Vagina (tissue), 2 donors: ENCODE data around the gene SNRK. TPM values are rescaled to one million over a fixed set of nuclear protein-coding genes. Genes with fewer than 3 reads are reported as not detected.

Experiments
- DNase-seq, 2 donors: peaks; one replicate each; pipeline ENCODE4 v3.0.0-alpha.2; 2017; ENCODE audit errors: extremely low spot score in 2 of 2
- H3K27ac ChIP-seq: fragments of 200-600 bp; sonication (generic); one replicate; pipeline ENCODE4 v1.5.1; 2019
- H3K27me3 ChIP-seq: fragments of 200-600 bp; sonication (generic); one replicate; pipeline ENCODE4 v1.5.1; 2019
- H3K36me3 ChIP-seq, 2 donors: fragments of 200-600 bp; sonication (generic); one replicate each; pipeline ENCODE4 v1.5.1; 2017 to 2019
- H3K4me1 ChIP-seq: fragments of 200-600 bp; sonication (generic); one replicate; pipeline ENCODE4 v1.5.1; 2019
- H3K4me3 ChIP-seq, 2 donors: fragments of 200-600 bp; sonication (generic); 1 replicate in 1 of 2; 2 replicates in 1 of 2; pipeline ENCODE4 v1.5.1; 2016 to 2019
- H3K9me3 ChIP-seq: fragments of 200-600 bp; sonication (generic); one replicate; pipeline ENCODE4 v1.5.1; 2019
- CTCF ChIP-seq, 3 experiments: fragments of 450-650 bp in 2 of 3; fragments of 200-600 bp in 1 of 3; sonication (generic) in 1 of 3; IDR thresholded peaks; one replicate each; pipeline ENCODE4 v1.5.1; 2017 to 2019; ENCODE audit warnings: antibody characterized with exemption in 3 of 3, mild to moderate bottlenecking in 2 of 3, moderate library complexity in 2 of 3
- POLR2A ChIP-seq, 2 donors: fragments of 450-650 bp; IDR thresholded peaks; one replicate each; pipeline ENCODE4 v1.6.1; 2017; ENCODE audit warnings: antibody characterized with exemption in 2 of 2, mild to moderate bottlenecking in 2 of 2, moderate library complexity in 2 of 2
- POLR2AphosphoS5 ChIP-seq, 2 donors: sonication (generic); formaldehyde crosslinking; IDR thresholded peaks; one replicate each; pipeline ENCODE4 v1.9.0; 2017; ENCODE audit warnings: antibody characterized with exemption in 2 of 2, mild to moderate bottlenecking in 2 of 2, low read depth in 1 of 2; ENCODE audit not compliant: insufficient read depth in 1 of 2
- intact Hi-C: fragments of 100-400 bp; cut with DNase I; formaldehyde crosslinking; loops from one replicate; pipeline ENCODE4 v1.15.1; 2023
- total RNA-seq: library from RNA; depleted of rRNA; stranded (reverse); fragments of >200 nt; gene quantifications from one replicate; pipeline ENCODE4 v1.2.3, GENCODE V29; 2016

SNRK gene
- total RNA-seq, 1 donor from 2014 or later = 97.0 TPM

- H3K27me3 ChIP-seq = no peaks in the 10 kb centered on the region
- TF ChIP-seq POLR2A (IDR thresholded peaks at IDR 0.05) (no peak), CTCF (IDR thresholded peaks at IDR 0.05) (no peak), POLR2AphosphoS5 (IDR thresholded peaks at IDR 0.05; ENCODE audit: insufficient read depth in 1 of 2, low read depth in 1 of 2) (no peak)
- no peaks in the 10 kb centered on the region for H3K9me3 ChIP-seq
- DNase-seq = no peak
- no peaks in the 10 kb centered on the region for H3K36me3 ChIP-seq
- intact Hi-C loops = no loop called here
- no peak overlapping the region for H3K4me3 ChIP-seq
- peaks cover 16% of the 10 kb centered on the region for H3K4me1 ChIP-seq
- H3K27ac ChIP-seq = no peak overlapping the region
Observed at GRCh38 chr3:43249405-43249804, 36.9 kb upstream of the SNRK start.

GRCh38 chr3:43253294-43253693 is 33.0 kb upstream of the SNRK start:
- H3K9me3 ChIP-seq = no peaks in the 10 kb centered on the region
- H3K27me3 ChIP-seq = no peaks in the 10 kb centered on the region
- no peak overlapping the region for H3K4me3 ChIP-seq
- peaks cover 4% of the 10 kb centered on the region for H3K4me1 ChIP-seq
- no peaks in the 10 kb centered on the region for H3K36me3 ChIP-seq
- intact Hi-C loops = no loop called here
- no peak for TF ChIP-seq POLR2A (IDR thresholded peaks at IDR 0.05)
- TF ChIP-seq CTCF (IDR thresholded peaks at IDR 0.05) = no peak
- TF ChIP-seq POLR2AphosphoS5 (IDR thresholded peaks at IDR 0.05; ENCODE audit: insufficient read depth in 1 of 2, low read depth in 1 of 2) = no peak
- no peak for DNase-seq
- no peak overlapping the region for H3K27ac ChIP-seq

DNA sequence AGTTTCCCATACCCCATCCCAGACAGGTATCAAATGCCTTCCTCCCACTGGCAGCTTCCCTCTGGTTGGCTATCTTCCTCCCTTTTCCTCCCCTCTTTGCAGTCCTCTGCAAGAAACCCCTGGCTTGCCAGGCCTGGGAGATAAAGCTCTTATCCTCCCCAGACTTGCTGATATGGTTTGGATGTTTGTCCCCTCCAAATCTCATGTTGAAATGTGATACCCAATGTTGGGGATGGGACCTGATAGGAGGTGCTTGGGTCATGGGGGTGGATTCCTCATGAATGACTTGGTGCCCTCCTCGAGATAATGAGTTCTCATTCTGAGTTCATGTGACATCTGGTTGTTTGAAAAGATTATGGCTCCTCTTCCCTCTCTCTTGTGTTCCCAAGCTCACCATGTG is 32.2 kb upstream of the SNRK start:
- no peak overlapping the region for H3K27ac ChIP-seq
- TF ChIP-seq CTCF (IDR thresholded peaks at IDR 0.05) = no peak
- no peak overlapping the region for H3K4me3 ChIP-seq
- H3K9me3 ChIP-seq = no peaks in the 10 kb centered on the region
- H3K36me3 ChIP-seq = no peaks in the 10 kb centered on the region
- no peak for DNase-seq
- intact Hi-C loops = no loop called here
- no peaks in the 10 kb centered on the region for H3K27me3 ChIP-seq
- no peaks in the 10 kb centered on the region for H3K4me1 ChIP-seq

- TF ChIP-seq POLR2AphosphoS5 (IDR thresholded peaks at IDR 0.05; ENCODE audit: insufficient read depth in 1 of 2, low read depth in 1 of 2) (no peak), POLR2A (IDR thresholded peaks at IDR 0.05) (no peak), CTCF (IDR thresholded peaks at IDR 0.05) (no peak)
Observed at GRCh38 chr3:43255662-43256061, 30.7 kb upstream of the SNRK start.

GRCh38 chr3:43256714-43257461 is 29.5 kb upstream of the SNRK start:
- H3K4me1 ChIP-seq = no peaks in the 10 kb centered on the region
- no peaks in the 10 kb centered on the region for H3K36me3 ChIP-seq
- TF ChIP-seq POLR2AphosphoS5 (IDR thresholded peaks at IDR 0.05; ENCODE audit: insufficient read depth in 1 of 2, low read depth in 1 of 2) (no peak), CTCF (IDR thresholded peaks at IDR 0.05) (no peak), POLR2A (IDR thresholded peaks at IDR 0.05) (no peak)
- no peaks in the 10 kb centered on the region for H3K27me3 ChIP-seq
- no peak for DNase-seq
- intact Hi-C loops = no loop called here
- no peak overlapping the region for H3K4me3 ChIP-seq
- H3K27ac ChIP-seq = no peak overlapping the region
- H3K9me3 ChIP-seq = no peaks in the 10 kb centered on the region

More at GRCh38 chr3:43255662-43256061, 30.7 kb upstream of the SNRK start:
- Histone ChIP-seq H3K9me3 (no peaks in the 10 kb centered on the region), H3K27ac (no peak overlapping the region), H3K4me3 (no peak overlapping the region), H3K36me3 (no peaks in the 10 kb centered on the region), H3K4me1 (no peaks in the 10 kb centered on the region), H3K27me3 (no peaks in the 10 kb centered on the region)
- no peak for DNase-seq
- intact Hi-C loops = no loop called here
